Testis (tissue), 2 donors: ENCODE data around the gene PLSCR2.

Experiments
- POLR2A ChIP-seq: fragments of 450-650 bp; IDR thresholded peaks from one replicate; pipeline ENCODE4 v1.6.1; 2017; ENCODE audit warnings: antibody characterized with exemption, mild to moderate bottlenecking, moderate library complexity
- TF ChIP-seq, protein P1 (sequence below), 3 experiments: fragments of 450-650 bp in 2 of 3; fragments of 200-600 bp in 1 of 3; sonication (generic) in 1 of 3; IDR thresholded peaks; one replicate each; pipeline ENCODE4 v1.5.1; 2016 to 2019; ENCODE audit warnings: antibody characterized with exemption in 3 of 3, mild to moderate bottlenecking in 2 of 3, moderate library complexity in 1 of 3

DNA sequence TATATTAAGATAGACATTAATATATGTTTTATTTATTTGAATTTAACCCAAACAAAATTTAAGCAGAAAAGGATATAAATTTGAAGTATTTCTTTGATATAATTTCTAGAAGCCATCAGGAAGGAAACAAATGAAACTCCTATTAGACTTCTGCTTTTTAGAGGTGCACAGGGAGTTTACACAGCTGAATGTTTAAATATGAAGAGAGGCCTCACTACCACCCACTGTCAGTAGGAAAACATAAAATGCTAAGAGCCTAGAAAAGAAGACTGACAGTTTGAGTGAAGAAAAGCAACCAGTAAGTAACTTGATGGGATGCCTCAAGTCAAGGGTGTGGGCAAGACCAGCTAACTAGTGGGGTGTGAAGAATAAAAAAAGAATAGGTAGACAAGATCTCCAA is 19.7 kb downstream of the PLSCR2 start:
- TF ChIP-seq, protein P1, sequence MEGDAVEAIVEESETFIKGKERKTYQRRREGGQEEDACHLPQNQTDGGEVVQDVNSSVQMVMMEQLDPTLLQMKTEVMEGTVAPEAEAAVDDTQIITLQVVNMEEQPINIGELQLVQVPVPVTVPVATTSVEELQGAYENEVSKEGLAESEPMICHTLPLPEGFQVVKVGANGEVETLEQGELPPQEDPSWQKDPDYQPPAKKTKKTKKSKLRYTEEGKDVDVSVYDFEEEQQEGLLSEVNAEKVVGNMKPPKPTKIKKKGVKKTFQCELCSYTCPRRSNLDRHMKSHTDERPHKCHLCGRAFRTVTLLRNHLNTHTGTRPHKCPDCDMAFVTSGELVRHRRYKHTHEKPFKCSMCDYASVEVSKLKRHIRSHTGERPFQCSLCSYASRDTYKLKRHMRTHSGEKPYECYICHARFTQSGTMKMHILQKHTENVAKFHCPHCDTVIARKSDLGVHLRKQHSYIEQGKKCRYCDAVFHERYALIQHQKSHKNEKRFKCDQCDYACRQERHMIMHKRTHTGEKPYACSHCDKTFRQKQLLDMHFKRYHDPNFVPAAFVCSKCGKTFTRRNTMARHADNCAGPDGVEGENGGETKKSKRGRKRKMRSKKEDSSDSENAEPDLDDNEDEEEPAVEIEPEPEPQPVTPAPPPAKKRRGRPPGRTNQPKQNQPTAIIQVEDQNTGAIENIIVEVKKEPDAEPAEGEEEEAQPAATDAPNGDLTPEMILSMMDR (IDR thresholded peaks at IDR 0.05) = no peak
- no peak for TF ChIP-seq POLR2A
